ENCODE results near the gene DPM3.

DNA sequence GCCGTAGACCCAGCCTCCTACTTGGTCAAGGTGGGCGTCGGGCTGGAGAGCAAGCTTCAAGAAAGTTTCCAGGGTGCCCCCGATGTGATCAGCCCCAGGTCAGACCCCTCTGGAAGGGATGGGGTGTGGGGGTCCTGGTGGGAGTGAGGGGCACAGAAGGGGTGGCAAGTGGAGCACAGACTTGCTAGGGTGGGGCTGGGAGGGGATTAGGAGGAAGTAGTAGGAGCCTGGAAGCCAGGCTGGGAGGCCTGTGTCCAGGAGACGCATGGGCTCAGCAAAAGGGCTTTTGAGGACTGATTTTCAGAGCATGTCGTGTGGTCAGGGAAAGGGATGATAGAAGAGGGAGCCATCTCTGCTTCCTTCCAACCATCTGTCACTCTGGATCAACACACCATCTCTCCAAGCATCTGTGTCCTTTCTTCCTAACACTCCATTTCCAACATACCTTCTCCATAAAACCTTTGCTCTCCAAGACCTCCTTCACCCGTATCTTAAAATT lies 41.8 kb upstream of the DPM3 start:
- TF ChIP-seq CTCF (CRISPR knock-in tag; IDR thresholded peaks at IDR 0.05) (no peak), RAD21 (CRISPR knock-in tag; IDR thresholded peaks at IDR 0.05) (no peak), ZNF713 (CRISPR knock-in tag; IDR thresholded peaks at IDR 0.05) (no peak), JUND (CRISPR knock-in tag; IDR thresholded peaks at IDR 0.05) (no peak), NR3C1 (CRISPR knock-in tag; IDR thresholded peaks at IDR 0.05) (no peak), ZFP62 (CRISPR knock-in tag; IDR thresholded peaks at IDR 0.05) (no peak), CHD2 (IDR thresholded peaks at IDR 0.05; ENCODE audit: low read depth, low read length) (no peak), ASH2L (IDR thresholded peaks at IDR 0.05; ENCODE audit: insufficient read length, low read depth, low read length) (no peak)
- TF ChIP-seq, protein P1, sequence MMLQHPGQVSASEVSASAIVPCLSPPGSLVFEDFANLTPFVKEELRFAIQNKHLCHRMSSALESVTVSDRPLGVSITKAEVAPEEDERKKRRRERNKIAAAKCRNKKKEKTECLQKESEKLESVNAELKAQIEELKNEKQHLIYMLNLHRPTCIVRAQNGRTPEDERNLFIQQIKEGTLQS (CRISPR knock-in tag; IDR thresholded peaks at IDR 0.05) = no peak
- TF ChIP-seq, protein P2, sequence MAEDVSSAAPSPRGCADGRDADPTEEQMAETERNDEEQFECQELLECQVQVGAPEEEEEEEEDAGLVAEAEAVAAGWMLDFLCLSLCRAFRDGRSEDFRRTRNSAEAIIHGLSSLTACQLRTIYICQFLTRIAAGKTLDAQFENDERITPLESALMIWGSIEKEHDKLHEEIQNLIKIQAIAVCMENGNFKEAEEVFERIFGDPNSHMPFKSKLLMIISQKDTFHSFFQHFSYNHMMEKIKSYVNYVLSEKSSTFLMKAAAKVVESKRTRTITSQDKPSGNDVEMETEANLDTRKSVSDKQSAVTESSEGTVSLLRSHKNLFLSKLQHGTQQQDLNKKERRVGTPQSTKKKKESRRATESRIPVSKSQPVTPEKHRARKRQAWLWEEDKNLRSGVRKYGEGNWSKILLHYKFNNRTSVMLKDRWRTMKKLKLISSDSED (CRISPR knock-in tag; IDR thresholded peaks at IDR 0.05) = no peak
- TF ChIP-seq, protein P3, sequence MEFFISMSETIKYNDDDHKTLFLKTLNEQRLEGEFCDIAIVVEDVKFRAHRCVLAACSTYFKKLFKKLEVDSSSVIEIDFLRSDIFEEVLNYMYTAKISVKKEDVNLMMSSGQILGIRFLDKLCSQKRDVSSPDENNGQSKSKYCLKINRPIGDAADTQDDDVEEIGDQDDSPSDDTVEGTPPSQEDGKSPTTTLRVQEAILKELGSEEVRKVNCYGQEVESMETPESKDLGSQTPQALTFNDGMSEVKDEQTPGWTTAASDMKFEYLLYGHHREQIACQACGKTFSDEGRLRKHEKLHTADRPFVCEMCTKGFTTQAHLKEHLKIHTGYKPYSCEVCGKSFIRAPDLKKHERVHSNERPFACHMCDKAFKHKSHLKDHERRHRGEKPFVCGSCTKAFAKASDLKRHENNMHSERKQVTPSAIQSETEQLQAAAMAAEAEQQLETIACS (CRISPR knock-in tag; IDR thresholded peaks at IDR 0.05) = no peak
- TF ChIP-seq, protein P4, sequence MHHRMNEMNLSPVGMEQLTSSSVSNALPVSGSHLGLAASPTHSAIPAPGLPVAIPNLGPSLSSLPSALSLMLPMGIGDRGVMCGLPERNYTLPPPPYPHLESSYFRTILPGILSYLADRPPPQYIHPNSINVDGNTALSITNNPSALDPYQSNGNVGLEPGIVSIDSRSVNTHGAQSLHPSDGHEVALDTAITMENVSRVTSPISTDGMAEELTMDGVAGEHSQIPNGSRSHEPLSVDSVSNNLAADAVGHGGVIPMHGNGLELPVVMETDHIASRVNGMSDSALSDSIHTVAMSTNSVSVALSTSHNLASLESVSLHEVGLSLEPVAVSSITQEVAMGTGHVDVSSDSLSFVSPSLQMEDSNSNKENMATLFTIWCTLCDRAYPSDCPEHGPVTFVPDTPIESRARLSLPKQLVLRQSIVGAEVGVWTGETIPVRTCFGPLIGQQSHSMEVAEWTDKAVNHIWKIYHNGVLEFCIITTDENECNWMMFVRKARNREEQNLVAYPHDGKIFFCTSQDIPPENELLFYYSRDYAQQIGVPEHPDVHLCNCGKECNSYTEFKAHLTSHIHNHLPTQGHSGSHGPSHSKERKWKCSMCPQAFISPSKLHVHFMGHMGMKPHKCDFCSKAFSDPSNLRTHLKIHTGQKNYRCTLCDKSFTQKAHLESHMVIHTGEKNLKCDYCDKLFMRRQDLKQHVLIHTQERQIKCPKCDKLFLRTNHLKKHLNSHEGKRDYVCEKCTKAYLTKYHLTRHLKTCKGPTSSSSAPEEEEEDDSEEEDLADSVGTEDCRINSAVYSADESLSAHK (CRISPR knock-in tag; IDR thresholded peaks at IDR 0.05; ENCODE audit: borderline replicate concordance) = no peak
